Stimulated activated CD8-positive, alpha-beta memory T cell treated with anti-CD3 and anti-CD28 coated beads, Interleukin-4, amount 100 ng/mL, for 48 hours (primary cell): Measurements from ENCODE around the gene CTH.
"Not testable (repeated sequence)": the region's sequence is repeated elsewhere in the genome, so short reads cannot be mapped to it uniquely, and the experiment has no call there.

Experiments used
- DNase-seq: peaks from one replicate; pipeline ENCODE4 v3.0.0-alpha.2; 2020

The CTH gene

DNA sequence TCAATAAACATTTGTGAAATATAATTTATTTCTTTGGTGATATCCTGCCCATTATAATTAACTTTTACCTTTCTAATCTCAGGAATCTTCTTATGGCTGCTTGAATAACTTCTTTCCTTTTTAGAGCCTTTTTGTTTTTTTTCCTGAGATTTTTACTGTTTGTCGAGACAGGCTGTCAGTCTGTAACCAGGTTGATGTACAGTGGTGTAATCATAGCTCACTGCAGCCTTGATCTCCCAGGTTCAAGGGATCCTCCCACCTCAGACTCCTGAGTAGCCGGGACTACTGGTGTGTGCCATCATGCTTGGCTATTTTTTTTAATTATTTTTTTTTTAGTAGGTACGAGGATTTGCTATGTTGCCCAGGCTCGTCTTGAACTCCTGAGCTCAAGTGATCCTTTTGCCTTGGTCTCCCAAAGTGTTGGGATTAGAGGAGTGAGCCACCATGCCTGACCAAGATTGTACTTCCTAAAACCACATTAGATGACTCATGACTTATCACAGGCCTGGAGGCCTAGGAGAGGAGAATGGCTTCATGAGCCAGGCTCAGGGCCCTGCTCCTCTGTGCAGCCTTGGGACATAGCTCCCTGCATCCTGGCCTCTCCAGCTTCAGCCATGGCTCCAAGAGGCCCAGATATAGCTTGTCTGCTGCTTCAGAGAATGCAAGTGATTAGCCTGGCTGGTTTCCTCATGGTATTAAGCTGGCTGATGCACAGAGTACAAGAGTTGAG, 48.6 kb downstream of the CTH start:
- DNase-seq: no peak

DNA sequence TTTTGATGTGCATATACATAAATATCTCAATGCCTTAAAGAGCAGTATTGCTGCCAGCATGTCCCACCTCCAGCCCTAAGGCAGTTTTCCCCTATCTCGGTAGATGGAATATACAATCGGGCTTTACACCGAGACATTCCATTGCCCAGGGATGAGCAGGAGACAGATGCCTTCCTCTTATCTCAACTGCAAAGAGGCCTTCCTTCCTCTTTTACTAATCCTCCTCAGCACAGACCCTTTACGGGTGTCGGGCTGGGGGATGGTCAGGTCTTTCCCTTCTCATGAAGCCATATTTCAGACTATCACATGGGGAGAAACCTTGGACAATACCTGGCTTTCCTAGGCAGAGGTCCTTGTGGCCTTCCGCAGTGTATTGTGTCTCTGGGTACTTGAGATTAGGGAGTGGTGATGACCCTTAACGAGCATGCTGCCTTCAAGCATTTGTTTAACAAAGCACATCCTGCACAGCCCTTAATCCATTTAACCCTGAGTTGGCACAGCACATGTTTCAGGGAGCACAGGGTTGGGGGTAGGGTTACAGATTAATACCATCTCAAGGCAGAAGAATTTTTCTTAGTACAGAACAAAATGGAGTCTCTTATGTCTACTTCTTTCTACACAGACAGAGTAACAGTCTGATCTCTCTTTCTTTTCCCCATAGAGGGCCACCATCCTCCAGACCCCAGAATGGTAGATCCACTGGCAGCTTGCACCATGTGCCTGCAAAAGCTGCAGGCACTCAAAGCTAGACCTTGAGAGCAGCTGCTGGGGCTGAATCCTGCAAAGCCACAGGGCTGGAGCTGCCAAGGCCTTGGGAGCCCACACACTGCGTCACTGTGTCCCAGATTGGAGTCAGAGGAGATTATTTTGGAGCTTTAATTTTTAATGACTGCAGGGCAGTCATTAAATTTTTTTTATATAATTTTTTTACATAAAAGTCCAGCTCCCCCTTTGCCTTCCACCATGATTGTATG, 50.0 kb downstream of the CTH start:
- not testable (repeated sequence) for DNase-seq

DNA sequence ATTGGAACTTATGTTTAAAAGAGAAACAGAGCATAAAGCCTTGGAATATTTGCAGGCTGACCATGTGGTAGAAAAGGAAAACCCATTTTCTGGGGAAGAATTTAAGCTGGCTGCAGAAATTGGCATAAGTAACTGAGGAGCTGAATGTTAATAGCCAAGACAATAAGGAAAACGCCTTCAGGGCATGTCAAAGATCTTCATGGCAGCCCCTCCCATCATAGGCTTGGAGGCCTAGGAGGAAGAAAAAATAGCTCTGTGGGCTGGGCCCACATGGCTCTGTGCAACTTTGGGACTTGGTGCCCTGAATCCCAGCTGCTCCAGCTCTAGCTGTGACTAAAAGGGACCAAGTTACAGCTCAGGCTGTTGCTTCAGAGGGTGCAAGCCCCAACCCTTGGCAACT, 51.5 kb downstream of the CTH start:
- DNase-seq: no peak

DNA sequence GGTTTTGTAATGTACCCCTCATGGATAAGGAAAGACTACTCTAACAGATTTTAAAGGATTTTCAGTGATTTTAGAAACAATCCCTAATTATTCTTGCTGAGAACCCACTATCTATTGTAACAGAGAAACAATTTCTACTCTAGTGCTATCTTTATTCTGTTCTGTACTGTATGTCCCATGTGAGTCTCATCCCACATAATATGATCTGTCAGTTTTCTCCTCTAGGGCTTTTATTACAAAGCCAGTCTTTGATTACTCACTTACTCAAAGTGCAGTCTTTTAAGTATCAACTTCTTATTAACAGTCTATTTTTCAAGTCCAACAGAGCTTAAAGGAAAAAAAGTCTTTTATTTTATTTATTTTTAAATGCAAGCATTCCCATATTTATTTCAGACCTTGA, 54.8 kb downstream of the CTH start:
- DNase-seq: no peak

DNA sequence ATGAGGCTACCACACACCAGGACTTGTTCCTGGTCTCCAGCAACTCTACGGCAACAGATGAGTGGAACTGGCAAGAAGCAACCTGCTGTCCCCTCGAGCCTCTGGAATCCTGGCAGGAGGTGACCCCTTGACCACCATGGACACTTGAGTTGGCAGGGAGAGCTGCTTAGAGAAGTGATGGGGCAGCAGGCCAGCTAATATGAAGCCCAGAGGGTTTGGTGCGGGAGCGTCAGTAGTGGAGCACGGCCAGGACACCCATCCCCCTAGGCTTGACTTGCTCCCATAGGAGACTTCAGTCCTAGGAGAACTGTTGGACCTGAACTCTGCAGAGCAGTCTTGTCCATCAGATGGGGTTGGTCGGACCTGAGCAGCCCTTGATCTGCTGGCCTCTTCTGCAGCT, 56.5 kb downstream of the CTH start:
- DNase-seq: no peak

DNA sequence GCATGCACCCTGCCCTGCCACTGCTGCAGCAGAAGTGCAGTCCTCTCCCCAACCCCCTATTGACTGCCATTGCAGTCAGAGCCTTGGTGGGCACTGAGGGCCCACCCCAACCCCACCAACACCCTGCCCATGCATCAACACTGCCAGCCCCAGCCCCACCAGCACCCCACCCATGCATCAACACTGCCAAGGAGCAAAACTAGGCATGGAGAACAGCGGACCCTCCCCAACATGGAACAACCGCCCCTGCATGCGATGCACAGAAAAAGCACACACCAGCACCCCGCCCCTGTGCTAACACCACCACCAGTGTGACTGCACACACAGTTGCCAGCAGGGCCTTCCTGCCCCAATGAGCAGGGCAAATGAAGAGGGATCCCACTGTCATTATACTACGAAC, 57.1 kb downstream of the CTH start:
- no peak for DNase-seq

DNA sequence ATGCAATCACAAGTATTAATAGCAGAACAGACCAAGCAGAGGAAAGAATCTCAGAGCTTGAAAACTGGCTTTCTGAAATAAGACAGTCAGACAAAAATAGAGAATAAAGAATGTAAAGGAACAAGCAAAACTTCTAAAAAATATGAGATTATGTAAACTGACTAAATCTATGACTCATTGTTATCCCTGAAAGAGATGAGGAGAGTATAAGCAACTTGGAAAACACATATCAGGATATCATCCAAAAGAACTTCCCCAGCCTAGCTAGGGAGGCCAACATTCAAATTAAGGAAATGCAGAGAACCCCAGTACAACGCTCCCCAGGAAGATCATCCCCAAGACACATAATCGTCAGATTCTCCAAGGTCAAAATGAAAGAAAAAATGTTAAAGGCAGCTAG, 58.1 kb downstream of the CTH start:
- not testable (repeated sequence) for DNase-seq

DNA sequence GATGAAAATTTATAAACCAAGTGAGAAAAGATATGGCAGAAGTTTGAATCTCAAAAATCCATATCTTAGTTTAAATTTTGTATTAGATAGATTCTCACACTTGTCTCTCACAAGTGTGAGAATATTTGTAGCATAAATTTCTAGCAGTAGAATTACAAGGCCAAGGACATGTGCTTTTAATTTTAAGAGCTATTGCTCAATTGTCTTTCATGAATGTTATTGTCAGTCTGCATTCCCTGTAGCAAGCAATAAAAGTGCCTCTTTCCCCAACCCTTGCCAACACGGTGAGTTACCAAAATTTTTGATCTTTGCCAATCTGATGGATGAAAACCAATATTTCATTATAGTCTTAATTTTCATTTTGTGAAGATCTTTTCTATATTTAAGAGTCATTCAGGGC, 64.0 kb downstream of the CTH start:
- DNase-seq: no peak

DNA sequence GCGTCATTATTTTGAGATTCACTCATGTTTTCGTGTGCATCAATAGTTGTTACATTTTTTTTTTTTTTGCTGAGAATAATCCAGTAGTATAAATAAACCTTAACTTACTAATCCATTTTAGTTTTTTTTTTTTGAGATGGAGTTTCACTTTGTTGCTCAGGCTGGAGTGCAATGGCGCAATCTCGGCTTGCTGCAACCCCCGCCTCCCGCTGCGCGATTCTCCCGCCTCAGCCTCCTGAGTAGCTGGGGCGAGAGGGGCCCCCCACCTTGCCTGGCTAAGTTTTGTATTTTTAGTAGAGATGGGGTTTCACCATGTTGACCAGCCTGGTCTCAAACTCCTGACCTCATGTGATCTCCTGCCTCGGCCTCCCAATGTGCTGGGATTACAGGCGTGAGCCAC, 66.0 kb downstream of the CTH start:
- DNase-seq: no peak

DNA sequence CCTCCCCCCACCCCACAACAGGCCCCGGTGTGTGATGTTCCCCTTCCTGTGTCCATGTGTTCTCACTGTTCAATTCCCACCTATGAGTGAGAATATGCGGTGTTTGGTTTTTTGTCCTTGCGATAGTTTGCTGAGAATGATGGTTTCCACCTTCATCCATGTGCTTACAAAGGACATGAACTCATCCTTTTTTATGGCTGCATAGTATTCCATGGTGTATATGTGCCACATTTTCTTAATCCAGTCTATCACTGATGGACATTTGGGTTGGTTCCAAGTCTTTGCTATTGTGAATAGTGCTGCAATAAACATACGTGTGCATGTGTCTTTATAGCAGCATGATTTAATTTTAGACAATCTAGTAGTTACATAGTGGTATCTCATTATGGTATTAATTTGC, 66.8 kb downstream of the CTH start:
- not testable (repeated sequence) for DNase-seq

DNA sequence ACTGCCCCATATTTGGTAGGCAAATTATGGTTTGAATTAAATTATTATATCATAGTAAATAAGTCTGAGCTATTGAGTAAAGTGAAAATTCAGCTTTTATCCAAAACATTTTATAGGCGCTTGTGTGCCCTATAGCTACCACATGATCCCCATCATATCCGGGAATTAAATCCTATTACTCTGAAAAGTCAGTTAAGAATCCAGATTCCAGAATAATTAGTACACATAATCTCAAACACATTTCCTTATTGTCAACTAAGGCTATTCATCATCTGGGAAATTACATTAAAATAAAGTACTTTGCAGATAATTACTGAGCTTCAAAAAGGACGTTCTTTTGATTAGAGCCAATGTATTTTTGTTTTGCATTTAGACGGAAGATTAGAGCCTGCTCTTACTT, 72.3 kb downstream of the CTH start:
- DNase-seq: no peak

DNA sequence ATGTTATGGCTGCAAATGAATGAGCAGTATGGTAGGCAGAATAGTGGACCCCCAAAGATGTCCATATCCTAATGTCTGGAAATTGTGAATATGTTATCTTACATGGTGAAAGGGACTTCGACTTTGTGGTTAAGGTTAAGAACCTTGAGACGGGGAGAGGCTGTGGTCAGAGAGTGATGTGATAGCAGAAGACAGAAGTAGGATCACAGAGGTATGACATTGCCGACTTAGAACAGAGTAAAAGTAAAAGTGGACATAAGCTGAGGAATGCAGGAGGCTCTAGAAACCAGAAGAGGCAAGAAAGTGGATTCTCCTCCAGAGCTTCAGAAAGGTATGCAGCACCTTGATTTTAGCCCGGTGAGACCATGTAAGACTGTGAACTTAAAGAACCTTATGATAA, 74.6 kb downstream of the CTH start:
- no peak for DNase-seq

DNA sequence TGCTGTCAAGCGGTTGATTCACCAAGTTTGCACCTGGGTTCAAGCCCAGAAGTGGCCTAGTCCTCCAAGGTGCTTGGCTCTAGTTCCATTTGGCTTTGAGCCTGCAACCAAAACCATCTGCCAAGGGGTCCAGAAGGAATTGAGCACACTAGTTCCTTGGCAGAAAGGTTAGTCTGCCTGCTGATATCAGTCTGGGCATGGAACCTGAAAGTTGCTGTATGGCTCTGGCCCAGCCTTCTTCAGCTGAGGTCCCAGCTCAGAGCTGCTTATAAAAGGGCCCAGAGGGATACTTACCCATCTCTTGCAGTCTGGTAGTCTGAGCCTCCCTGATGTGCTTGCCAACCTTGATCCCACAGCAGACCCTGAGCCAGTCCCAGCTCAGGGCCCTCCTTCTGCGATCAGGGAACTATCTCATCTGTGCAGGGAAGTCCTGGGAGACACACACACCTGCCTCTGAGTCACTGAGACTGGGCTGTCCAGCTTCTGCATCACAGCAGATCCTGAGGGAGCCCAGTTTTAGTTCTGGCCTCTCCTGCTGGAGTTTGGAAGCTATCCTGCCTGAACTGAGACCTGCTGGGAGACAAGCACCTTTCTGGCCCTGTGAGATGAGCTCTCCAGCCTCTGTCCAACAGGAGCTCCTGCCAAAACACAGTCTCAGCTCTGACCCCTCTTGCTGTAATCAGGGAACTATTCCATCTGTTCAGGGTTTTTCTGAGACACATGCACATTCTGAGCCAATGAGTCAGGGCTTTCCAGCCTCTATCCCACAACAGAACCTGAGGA, 75.8 kb downstream of the CTH start:
- DNase-seq: no peak

DNA sequence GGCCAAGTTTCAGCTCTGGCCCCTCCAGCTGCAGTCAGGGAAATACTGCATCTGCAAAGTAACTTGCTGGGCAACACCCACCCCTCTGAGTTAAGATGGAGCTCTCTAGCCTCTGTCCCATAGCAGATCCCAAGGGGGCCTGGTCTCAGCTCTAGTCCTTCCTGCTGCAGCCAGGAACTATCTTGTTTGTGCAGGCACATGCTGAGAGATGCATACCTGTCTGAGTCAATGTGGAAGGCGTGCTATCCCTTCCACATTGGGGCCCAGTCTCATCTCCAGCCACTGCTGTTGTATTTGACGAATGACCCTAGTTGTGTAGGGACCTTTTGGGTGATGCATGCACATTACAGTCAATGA, 76.4 kb downstream of the CTH start:
- no peak for DNase-seq

DNA sequence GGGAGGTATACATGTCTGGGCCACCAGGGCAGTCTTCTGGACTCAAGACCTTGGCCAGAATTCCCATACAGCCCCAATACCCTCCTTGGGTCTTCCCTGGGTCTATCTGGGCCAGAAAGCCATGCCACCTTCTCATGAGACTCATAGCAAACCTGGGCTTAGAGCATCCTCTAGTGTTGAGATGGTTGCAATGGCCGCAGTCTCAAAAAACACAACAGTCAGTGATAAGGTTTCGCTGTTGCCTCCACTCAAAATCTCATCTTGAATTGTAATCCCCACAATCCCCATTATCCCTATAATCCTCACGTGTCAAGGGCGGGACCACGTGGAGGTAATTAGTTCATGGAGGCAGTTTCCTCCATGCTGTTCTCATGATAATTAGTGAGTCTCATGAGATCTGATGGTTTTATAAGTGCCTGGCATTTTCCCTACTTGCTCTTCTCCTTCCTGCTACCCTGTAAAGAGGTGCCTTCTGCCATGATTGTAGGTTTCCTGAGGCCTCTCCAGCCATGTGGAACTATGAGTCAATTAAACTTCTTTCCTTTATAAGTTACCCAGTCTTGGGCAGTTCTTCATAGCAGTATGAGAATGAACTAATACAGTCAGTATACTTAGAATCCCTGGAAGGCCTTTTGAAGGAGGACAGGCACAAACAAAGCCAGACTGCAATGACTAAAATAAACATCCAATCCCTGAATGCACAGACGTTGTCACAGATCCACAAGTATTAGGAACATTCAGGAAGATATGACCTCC, 77.0 kb downstream of the CTH start:
- no peak for DNase-seq
